NCI-H2171 (cell line): Measurements from ENCODE around the gene MTHFD2L.

ENCODE experiments used
- DNase-seq: peaks from one replicate; lab custom pipeline; 2025; lab: John Stamatoyannopoulos, UW

The MTHFD2L gene

DNA sequence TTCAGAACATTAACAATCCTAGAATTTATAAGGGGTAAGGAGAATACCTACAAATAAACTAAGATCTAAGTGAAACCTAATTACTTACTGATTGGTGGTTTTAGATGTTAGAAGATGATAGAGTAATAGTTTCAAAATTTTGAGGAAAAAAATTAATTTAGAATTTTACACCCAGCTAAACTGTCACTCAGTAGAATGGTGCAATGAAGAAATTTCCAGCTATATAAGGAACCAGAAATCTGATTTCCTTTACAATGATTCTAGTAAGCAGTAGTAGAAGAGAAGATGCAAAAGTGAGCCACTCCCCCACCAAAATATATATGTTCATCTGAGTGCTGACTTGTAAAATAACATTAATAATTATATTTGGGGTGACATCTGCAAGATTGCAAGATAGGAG lies 95.0 kb downstream of the MTHFD2L start:
- DNase-seq = no peak

GRCh38 chr4:74254386-74254785 lies 96.5 kb downstream of the MTHFD2L start:
- DNase-seq = no peak

DNA sequence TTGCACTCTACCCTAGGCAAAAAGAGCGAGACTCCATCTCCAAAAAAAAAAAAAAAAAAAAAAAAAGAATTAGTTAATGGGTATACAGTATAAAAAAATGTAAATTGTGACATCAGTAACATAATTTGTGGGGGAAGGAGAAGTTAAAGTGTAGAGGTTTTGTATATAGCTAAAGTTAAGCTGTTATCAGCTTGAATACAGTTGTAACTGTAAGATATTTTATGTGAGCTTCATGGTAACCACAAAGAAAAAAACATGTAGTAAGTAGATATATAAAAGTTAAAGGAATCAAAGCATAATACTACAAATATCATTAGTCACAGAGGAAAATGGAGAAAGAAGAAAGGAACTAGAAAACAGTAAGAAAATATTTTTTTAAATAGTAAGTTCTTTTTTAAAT lies 97.2 kb downstream of the MTHFD2L start:
- no peak for DNase-seq

- no peak for DNase-seq
Observed at GRCh38 chr4:74258963-74259362, 101.0 kb downstream of the MTHFD2L start.

GRCh38 chr4:74260036-74260435 lies 102.1 kb downstream of the MTHFD2L start:
- no peak for DNase-seq

DNA sequence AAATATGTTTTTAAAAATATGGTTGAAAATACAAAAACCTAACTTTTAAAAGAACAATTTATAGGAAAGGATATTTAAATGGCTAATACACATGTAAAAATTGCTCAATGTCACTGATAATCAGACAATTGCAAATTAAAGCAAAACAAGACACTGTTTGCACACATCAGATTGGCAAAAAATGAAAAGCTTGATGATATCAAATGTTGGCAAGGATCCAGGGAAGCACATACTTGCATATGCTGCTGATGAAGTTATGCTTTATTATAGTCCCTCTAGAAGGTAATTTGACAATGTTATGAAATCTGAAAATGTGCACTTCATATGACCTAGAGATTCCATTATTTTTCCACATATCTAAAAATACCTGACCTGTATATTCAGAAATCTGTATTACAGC lies 104.6 kb downstream of the MTHFD2L start:
- no peak for DNase-seq

DNA sequence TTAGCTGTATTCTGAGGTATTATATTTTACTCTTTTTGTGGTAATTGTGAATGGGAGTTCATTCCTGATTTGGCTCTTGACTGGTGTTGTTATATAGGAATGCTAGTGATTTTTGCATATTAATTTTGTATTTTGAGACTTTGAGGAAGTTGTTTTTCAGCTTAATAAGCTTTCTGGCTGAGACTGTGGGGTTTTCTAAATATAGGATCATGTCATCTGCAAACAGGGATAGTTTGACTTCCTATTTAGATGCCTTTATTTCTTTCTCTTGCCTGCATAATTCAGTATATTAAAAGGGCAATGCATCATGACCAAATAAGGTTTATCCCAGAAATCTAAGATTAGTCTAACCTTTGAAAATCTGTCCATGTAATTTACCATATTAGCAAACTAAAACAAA lies 105.6 kb downstream of the MTHFD2L start:
- DNase-seq = no peak

DNA sequence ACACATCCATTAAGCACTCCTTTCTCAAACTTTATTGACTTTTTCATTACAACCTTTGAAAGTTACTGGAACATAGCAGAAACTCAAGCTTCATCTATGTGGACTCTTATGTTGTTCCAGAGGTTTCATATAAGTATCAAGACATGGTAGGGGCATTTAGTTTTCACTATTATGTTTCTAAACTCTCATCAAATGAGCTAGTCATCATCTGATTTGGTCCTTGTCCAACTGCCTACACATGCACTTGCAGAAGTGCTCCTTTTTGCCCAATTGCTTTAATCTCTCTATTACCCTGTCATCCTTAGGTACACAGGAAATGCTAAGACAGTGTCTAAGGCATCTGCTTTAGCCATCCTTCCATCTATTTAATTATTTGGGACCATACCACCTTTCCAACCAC lies 108.2 kb downstream of the MTHFD2L start:
- no peak for DNase-seq

DNA sequence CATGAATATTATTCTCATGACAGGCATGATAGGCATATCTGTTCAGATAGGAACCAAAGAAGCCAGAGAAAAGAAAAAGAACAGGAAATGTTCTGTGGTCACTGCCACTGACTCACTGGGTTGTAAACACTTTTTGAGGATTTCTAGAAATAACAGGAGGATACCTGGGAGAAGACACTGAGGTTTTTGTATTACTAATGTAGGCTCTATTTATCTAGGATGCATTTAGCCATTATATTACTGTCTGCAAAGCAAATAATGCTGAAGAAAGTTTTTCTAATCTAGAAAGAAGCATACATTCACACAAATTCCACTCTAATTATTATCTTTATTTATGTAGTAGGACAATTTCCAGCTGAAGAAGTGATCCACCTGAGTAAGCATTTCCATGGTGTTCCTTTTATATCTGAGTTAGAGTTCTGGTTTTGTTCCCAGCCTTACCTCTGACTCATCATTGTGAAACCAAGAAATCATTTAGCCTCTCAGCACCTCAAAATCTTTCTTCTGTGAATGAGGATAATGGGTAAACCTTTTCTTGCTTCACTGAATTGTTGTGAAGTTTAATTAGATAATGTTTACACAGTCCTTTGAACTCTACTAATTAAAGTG lies 110.2 kb downstream of the MTHFD2L start:
- DNase-seq = no peak

DNA sequence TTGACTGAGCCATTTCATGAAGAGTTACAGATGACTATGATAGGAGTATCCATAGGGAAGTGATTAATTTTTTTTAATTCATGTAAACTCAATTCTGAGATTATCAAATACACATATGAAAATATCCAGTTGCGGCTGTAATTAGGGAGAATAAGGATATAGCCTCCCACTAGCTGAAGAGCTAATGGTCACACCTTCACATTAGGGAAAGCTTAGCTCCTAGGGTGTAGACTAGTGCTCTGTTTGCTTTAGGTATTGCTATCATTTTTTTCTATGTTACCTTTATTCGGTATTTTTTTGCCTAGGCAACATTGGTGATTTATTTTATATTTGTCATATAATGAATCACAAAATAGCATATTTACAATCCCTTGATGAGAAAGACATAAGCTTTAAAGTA lies 110.7 kb downstream of the MTHFD2L start:
- DNase-seq = no peak

DNA sequence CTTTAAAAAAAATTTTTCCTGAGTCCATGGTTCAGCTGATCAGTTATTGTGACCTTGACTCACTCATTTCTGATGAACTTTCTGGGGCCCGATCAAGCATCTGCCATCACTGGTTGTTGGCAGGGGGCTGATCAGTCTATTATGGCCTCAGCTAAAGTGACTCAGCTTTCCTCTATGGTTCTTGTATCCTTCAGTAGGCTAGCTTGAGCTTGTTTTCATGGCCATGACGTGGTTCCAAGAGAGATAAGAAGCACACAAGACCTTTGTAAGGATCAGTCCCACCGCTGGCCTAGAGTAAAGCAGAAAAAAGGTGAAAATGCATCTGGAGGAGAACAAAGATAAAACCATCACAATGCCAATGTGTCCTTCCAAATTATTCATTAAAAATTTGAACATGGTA lies 120.6 kb downstream of the MTHFD2L start:
- no peak for DNase-seq

DNA sequence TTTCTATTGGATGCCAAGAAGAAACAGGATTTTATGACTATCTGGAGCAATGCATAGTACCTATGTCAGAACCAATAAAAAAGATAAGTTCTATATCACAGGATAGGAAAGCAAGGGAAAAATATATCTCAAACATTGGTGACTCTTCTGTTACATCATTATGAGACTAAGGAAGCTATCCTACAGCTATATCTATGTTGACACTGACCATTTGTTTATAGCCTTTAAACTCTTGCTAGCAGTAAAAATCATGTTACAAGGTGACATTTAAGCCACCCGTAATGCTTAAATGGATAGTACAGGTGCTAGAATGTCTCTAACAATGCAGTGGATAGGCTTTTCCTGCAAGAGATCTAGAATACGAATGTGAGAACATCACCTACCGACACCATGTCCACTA lies 121.8 kb downstream of the MTHFD2L start:
- no peak for DNase-seq

DNA sequence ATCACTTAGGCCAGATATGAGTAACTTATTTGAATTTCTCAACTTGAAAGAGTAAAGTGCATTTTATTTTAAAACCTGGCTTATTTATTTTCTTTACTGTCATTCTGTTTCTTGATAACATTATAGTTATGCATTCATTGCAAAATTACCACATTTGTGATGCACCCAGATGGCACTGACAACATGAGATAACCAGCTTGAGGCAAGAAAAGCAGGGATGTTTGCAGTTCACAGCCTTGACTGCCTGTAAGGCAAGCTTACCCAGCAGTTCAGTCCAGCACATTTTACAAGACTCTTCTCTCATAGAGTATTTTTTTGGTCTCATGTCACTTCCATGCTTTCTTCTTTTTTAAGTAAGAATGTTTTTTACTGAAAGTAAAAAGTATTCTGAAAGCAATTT lies 125.0 kb downstream of the MTHFD2L start:
- no peak for DNase-seq

GRCh38 chr4:74283614-74284013 lies 125.7 kb downstream of the MTHFD2L start:
- no peak for DNase-seq

DNA sequence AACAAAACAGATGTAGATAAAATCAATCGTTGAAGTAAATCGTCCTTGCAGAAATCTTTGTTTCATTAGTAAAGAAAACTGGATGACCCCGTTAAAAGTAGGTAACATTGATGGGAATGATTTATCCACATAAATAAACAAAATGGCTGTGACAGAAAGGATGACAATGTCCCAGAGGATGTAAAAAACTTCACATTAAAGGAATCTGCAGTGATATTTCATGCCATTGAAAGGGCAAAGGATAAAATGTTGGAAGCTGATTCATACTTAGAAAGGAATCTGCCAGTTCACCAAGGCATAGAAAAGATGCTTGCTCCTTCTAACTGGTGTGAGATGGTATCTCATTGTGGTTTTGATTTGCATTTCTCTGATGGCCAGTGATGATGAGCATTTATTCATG lies 126.1 kb downstream of the MTHFD2L start:
- no peak for DNase-seq

GRCh38 chr4:74287164-74287563 lies 129.2 kb downstream of the MTHFD2L start:
- no peak for DNase-seq

DNA sequence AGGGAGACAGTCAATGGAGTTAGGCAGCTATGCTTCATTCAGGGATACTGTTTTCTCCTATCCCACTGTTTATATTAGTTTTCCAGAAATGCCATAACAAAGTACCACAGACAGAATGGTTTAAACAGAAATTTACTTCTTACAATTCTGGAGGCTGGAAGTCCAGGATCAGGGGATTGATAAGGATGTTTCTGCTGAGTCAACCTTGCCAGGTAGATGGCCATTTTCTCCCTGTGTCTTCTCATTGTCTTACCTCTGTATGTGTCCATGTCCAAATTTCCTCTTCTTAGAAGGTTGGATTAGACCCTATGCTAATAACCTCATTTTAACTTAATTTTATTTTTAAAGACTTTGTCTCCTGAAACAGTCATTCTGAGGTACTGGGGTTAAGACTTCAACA lies 129.9 kb downstream of the MTHFD2L start:
- DNase-seq = no peak

DNA sequence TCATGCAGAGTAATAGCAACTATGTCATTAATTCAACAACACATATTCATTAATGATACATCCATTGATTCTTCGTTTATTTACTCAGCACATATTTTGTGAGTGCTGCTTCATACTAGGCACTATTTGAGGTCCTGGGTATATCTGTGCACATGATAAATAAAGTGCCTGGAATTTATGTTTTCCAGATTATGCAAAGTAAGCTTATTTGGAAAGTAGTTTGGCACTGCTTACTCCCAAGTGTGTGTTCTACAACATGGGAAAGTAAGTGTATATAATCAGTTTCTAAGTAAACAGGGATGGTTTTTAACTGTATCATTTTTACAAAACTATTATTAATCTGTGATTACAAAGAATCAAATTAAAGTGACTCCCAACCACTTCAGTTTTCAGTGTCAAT lies 133.6 kb downstream of the MTHFD2L start:
- DNase-seq = no peak

DNA sequence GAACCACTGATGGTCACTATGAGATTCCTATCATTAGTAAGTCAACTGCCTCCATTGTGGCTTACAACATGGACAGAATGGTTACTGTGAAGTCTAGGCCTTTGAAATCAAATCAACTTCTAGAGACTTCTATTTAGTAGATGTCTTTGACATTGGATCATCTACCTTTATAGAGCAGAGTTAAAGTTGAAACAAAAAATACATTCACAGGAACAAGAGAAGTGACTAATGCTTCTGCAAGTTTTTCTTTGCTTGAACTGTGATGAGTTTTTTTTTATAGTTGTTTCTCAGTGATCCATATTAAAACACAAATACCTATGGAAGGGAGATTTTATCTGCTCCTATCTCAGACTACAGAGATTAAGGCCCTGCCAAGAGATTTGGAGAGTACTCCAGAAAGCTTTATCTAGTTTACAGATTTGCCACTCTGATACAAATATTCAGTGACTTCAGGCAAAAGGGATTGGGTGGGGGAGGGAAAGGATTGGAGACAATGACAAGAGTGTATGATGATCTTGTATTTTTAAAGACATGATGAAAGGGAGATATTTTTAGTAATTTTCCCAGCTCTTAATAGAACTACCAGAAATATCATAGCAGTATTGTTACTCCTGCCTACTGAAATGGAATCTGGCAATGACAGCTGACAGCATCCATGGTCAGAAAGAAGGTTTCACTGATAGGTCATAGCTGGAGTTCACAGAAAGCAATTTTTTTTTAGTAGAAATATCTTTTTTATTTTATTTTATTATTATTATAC lies 134.4 kb downstream of the MTHFD2L start:
- no peak for DNase-seq

GRCh38 chr4:74293558-74293957 lies 135.6 kb downstream of the MTHFD2L start:
- DNase-seq = no peak

- no peak for DNase-seq
Observed at GRCh38 chr4:74294681-74295080, 136.8 kb downstream of the MTHFD2L start.

DNA sequence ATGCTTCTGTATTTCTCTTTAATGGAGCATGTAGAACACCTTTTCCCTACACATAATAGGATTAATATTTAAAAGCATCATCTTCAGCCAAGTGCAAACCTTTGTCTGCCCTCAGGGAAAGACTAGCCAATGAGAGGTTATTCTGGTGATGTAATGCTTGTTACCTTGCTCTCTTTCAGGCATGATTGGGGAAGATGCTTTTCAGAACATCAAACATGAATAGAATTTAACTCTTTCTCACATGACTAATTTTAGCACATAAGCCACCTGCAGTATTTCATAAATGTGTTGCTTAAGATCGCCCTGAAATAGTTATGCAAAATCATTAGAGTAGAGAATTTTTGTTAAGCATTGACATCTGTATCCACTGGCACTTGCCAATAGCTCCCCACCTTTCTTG lies 139.6 kb downstream of the MTHFD2L start:
- no peak for DNase-seq

- DNase-seq = no peak
Observed at GRCh38 chr4:74304095-74304625, 146.2 kb downstream of the MTHFD2L start.

DNA sequence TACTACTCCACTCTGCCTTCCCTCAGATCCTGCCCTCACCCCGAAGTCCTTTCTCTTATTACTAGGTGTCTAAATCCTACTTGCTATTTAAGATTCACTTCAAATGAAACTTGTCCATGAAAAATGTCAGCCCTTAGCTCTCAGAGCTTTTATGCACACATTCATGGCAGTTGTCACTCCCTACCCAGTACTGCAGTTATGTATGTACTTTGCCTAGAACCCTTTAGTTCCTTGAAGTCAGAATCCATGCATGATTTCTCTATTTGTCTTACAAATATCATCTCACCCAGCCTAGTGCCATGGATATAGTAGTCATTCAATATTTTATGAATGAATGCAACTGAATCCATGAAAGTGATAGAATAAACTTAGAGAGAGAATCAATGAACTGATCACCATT lies 147.1 kb downstream of the MTHFD2L start:
- no peak for DNase-seq
